Activated CD4-positive, alpha-beta T cell treated with anti-CD3 and anti-CD28 coated beads, Interleukin-2, Interleukin-6, amounts not matched to agents 100 ng/mL and 50 ng/mL, durations not matched to agents 16 hours and 8 hours (primary cell): Measurements from ENCODE around the gene BTNL2.
A peak's percentile ranks its signal among the peaks of the same experiment; 100 is the strongest.
"Not testable (repeated sequence)": the region's sequence is repeated elsewhere in the genome, so short reads cannot be mapped to it uniquely, and the experiment has no call there.

Source experiments
- DNase-seq: peaks from one replicate; pipeline ENCODE4 v3.0.0-alpha.2; 2020

BTNL2 gene

GRCh38 chr6:32406857-32407256, at the start of gene BTNL2:
Gene BTNL2, minus strand, starts transcription at chr6:32407181. Its CDS starts 58 bp downstream, at chr6:32407123.
- DNase-seq: no peak

- no peak for DNase-seq
Observed at GRCh38 chr6:32449088-32449736, 42.2 kb upstream of the BTNL2 start.

GRCh38 chr6:32447932-32448331, 41.0 kb upstream of the BTNL2 start:
- no peak for DNase-seq

GRCh38 chr6:32445321-32445854, 38.4 kb upstream of the BTNL2 start:
- DNase-seq: no peak

GRCh38 chr6:32444433-32444832, 37.5 kb upstream of the BTNL2 start:
- no peak for DNase-seq

- no peak for DNase-seq
Observed at GRCh38 chr6:32442977-32443552, 36.1 kb upstream of the BTNL2 start.

- no peak for DNase-seq
Observed at GRCh38 chr6:32442243-32442667, 35.3 kb upstream of the BTNL2 start.

- peak; percentile 93 for DNase-seq
Observed at GRCh38 chr6:32439602-32440214, 32.7 kb upstream of the BTNL2 start, which contains the start of gene HLA-DRA. Gene HLA-DRA, plus strand, starts transcription at chr6:32439887. Its CDS starts 64 bp downstream, at chr6:32439951.

GRCh38 chr6:32439139-32439538, 32.2 kb upstream of the BTNL2 start:
- DNase-seq: no peak

GRCh38 chr6:32436995-32437836, 30.2 kb upstream of the BTNL2 start:
- DNase-seq: peak; percentile 67

- DNase-seq: no peak
Observed at GRCh38 chr6:32436186-32436585, 29.2 kb upstream of the BTNL2 start.

GRCh38 chr6:32433950-32434349, 27.0 kb upstream of the BTNL2 start:
- not testable (repeated sequence) for DNase-seq

GRCh38 chr6:32432050-32432450, 25.1 kb upstream of the BTNL2 start:
- peak; percentile 37 for DNase-seq

GRCh38 chr6:32431142-32431541, 24.2 kb upstream of the BTNL2 start:
- no peak for DNase-seq

- DNase-seq: no peak
Observed at GRCh38 chr6:32430179-32430578, 23.2 kb upstream of the BTNL2 start.

- no peak for DNase-seq
Observed at GRCh38 chr6:32427934-32428474, 21.0 kb upstream of the BTNL2 start.

GRCh38 chr6:32427218-32427617, 20.2 kb upstream of the BTNL2 start:
- no peak for DNase-seq

GRCh38 chr6:32426338-32426737, 19.4 kb upstream of the BTNL2 start:
- no peak for DNase-seq

- no peak for DNase-seq
Observed at GRCh38 chr6:32424589-32425300, 17.8 kb upstream of the BTNL2 start.

- no peak for DNase-seq
Observed at GRCh38 chr6:32416036-32416435, 9.1 kb upstream of the BTNL2 start.

GRCh38 chr6:32415521-32416019, 8.6 kb upstream of the BTNL2 start:
- DNase-seq: peak; percentile 83
